NCI-H2196 treated with DMSO at 0.1 percent for 48 hours (cell line): ENCODE results near the gene GJD4.

Experiments used
- DNase-seq: peaks from one replicate; lab custom pipeline; 2025; ENCODE audit not compliant: unreplicated experiment; lab: John Stamatoyannopoulos, UW

GJD4 gene

GRCh38 chr10:35650894-35651293, 45.8 kb downstream of the GJD4 start:
- DNase-seq, result no peak

GRCh38 chr10:35652824-35653223, 47.7 kb downstream of the GJD4 start:
- DNase-seq, result no peak

- DNase-seq, result no peak
Observed at GRCh38 chr10:35657621-35658020, 52.5 kb downstream of the GJD4 start.
